Fibroblast of gingiva (primary cell): ENCODE measurements around the gene FGD3.

Experiments
- DNase-seq: peaks from one replicate; pipeline ENCODE4 v3.0.0-alpha.2; 2011; ENCODE audit warnings: low read depth

The FGD3 gene

GRCh38 chr9:93052791-93053540 is 105.6 kb downstream of the FGD3 start:
- no peak for DNase-seq

GRCh38 chr9:93053781-93054331 is 106.5 kb downstream of the FGD3 start:
- no peak for DNase-seq

- DNase-seq, result no peak
Measured at GRCh38 chr9:93054758-93055704, 107.7 kb downstream of the FGD3 start.

GRCh38 chr9:93057042-93057702 is 109.8 kb downstream of the FGD3 start:
- DNase-seq, result no peak

- no peak for DNase-seq
Measured at GRCh38 chr9:93057703-93058354, 110.5 kb downstream of the FGD3 start.

GRCh38 chr9:93058355-93059010 is 111.2 kb downstream of the FGD3 start, which contains the start of gene SUSD3:
Gene SUSD3, plus strand, starts transcription at chr9:93058701. Its CDS starts 42 bp downstream, at chr9:93058743.
- no peak for DNase-seq

GRCh38 chr9:93059011-93059714 is 111.8 kb downstream of the FGD3 start:
- DNase-seq, result no peak

GRCh38 chr9:93059715-93060578 is 112.6 kb downstream of the FGD3 start:
- no peak for DNase-seq

- DNase-seq, result no peak
Measured at GRCh38 chr9:93060746-93061259, 113.5 kb downstream of the FGD3 start.

- no peak for DNase-seq
Measured at GRCh38 chr9:93061260-93061751, 114.0 kb downstream of the FGD3 start.

GRCh38 chr9:93061791-93062763 is 114.8 kb downstream of the FGD3 start:
- DNase-seq, result no peak

GRCh38 chr9:93064392-93065134 is 117.2 kb downstream of the FGD3 start:
- no peak for DNase-seq

- no peak for DNase-seq
Measured at GRCh38 chr9:93065135-93065720, 117.9 kb downstream of the FGD3 start.

GRCh38 chr9:93066978-93067603 is 119.8 kb downstream of the FGD3 start:
- DNase-seq, result no peak

GRCh38 chr9:93068956-93069355 is 121.6 kb downstream of the FGD3 start:
- DNase-seq, result no peak

GRCh38 chr9:93071464-93071863 is 124.1 kb downstream of the FGD3 start:
- no peak for DNase-seq
